ENCODE measurements around the gene TRAPPC10.

Gene TRAPPC10

GRCh38 chr21:44085491-44086321, 73.6 kb downstream of the TRAPPC10 start:
- Histone ChIP-seq H3K27ac (ENCODE audit: low read length) (no peak overlapping the region), H3K4me3 (ENCODE audit: low read length) (no peak overlapping the region), H3K9ac (ENCODE audit: low read length) (no peak overlapping the region), H3K79me2 (ENCODE audit: low read length) (no peaks in the 10 kb centered on the region), H3K9me3 (ENCODE audit: insufficient read depth, low read length) (no peaks in the 10 kb centered on the region), H4K20me1 (ENCODE audit: insufficient read depth, low read length) (no peaks in the 10 kb centered on the region), H3K4me1 (ENCODE audit: low read length) (no peaks in the 10 kb centered on the region), H2AFZ (ENCODE audit: low read depth, low read length) (no peak overlapping the region), H3K27me3 (ENCODE audit: low read depth, low read length) (no peaks in the 10 kb centered on the region), H3K36me3 (replicated peaks; ENCODE audit: low read depth, low read length) (peaks cover 27% of the 10 kb centered on the region), H3K4me2 (ENCODE audit: low read length) (no peak overlapping the region)
- no peak for TF ChIP-seq CTCF (IDR thresholded peaks at IDR 0.05; ENCODE audit: low read depth, low read length)
- no peak for TF ChIP-seq EZH2phosphoT487 (IDR thresholded peaks at IDR 0.05; ENCODE audit: low read depth)

- H3K4me2 ChIP-seq (ENCODE audit: low read length): no peak overlapping the region
- peaks cover 27% of the 10 kb centered on the region for H3K36me3 ChIP-seq (replicated peaks; ENCODE audit: low read depth, low read length)
- H3K27ac ChIP-seq (ENCODE audit: low read length): no peak overlapping the region
These were observed 74.7 kb downstream of the TRAPPC10 start for GRCh38 chr21:44086636-44087425.

GRCh38 chr21:44087426-44088400, 75.6 kb downstream of the TRAPPC10 start:
- H3K79me2 ChIP-seq (ENCODE audit: low read length): no peaks in the 10 kb centered on the region
- no peak overlapping the region for H2AFZ ChIP-seq (ENCODE audit: low read depth, low read length)
- H3K9ac ChIP-seq (ENCODE audit: low read length): no peak overlapping the region
- no peaks in the 10 kb centered on the region for H3K4me1 ChIP-seq (ENCODE audit: low read length)
- H3K27me3 ChIP-seq (ENCODE audit: low read depth, low read length): no peaks in the 10 kb centered on the region
- no peak overlapping the region for H3K4me2 ChIP-seq (ENCODE audit: low read length)
- H3K27ac ChIP-seq (ENCODE audit: low read length): no peak overlapping the region
- H3K9me3 ChIP-seq (ENCODE audit: insufficient read depth, low read length): no peaks in the 10 kb centered on the region
- H3K4me3 ChIP-seq (ENCODE audit: low read length): no peak overlapping the region
- peaks cover 31% of the 10 kb centered on the region for H3K36me3 ChIP-seq (replicated peaks; ENCODE audit: low read depth, low read length)
- TF ChIP-seq EZH2phosphoT487 (IDR thresholded peaks at IDR 0.05; ENCODE audit: low read depth) (no peak), CTCF (IDR thresholded peaks at IDR 0.05; ENCODE audit: low read depth, low read length) (no peak)
- no peaks in the 10 kb centered on the region for H4K20me1 ChIP-seq (ENCODE audit: insufficient read depth, low read length)

More at GRCh38 chr21:44086636-44087425, 74.7 kb downstream of the TRAPPC10 start:
- no peaks in the 10 kb centered on the region for H4K20me1 ChIP-seq (ENCODE audit: insufficient read depth, low read length)
- H3K79me2 ChIP-seq (ENCODE audit: low read length): no peaks in the 10 kb centered on the region
- no peak overlapping the region for H2AFZ ChIP-seq (ENCODE audit: low read depth, low read length)
- no peak overlapping the region for H3K4me3 ChIP-seq (ENCODE audit: low read length)
- H3K4me1 ChIP-seq (ENCODE audit: low read length): no peaks in the 10 kb centered on the region
- H3K9me3 ChIP-seq (ENCODE audit: insufficient read depth, low read length): no peaks in the 10 kb centered on the region
- no peak overlapping the region for H3K9ac ChIP-seq (ENCODE audit: low read length)
- H3K27me3 ChIP-seq (ENCODE audit: low read depth, low read length): no peaks in the 10 kb centered on the region
- no peak for TF ChIP-seq EZH2phosphoT487 (IDR thresholded peaks at IDR 0.05; ENCODE audit: low read depth)
- TF ChIP-seq CTCF (IDR thresholded peaks at IDR 0.05; ENCODE audit: low read depth, low read length): no peak

All from OCI-LY3 (cell line).